Choroid plexus epithelial cell (primary cell): ENCODE results near the gene DOLPP1.
A peak's percentile ranks its signal among the peaks of the same experiment; 100 is the strongest.

Experiments
- DNase-seq: peaks from one replicate; pipeline ENCODE4 v3.0.0-alpha.2; 2010; ENCODE audit warnings: low read depth
- H3K4me3 ChIP-seq: 2 replicates; pipeline ENCODE4 v1.5.1; 2011; ENCODE audit warnings: low read depth, mild to moderate bottlenecking, control low read depth, low read length, moderate library complexity
- CTCF ChIP-seq: conservative IDR thresholded peaks from 2 replicates; pipeline ENCODE4 v1.5.1; 2011; ENCODE audit warnings: low read depth, mild to moderate bottlenecking, control low read depth, inconsistent platforms, low read length, moderate library complexity

The DOLPP1 gene

GRCh38 chr9:129080298-129080600 lies 662 bp upstream of the DOLPP1 start:
- peak overlapping the region; percentile 74 for H3K4me3 ChIP-seq
- DNase-seq = no peak
- no peak for TF ChIP-seq CTCF

- TF ChIP-seq CTCF = no peak
- DNase-seq = no peak
- H3K4me3 ChIP-seq = peak overlapping the region; percentile 73
Observed at GRCh38 chr9:129081388-129081904, 535 bp downstream of the DOLPP1 start.

- no peak for TF ChIP-seq CTCF
- no peak overlapping the region for H3K4me3 ChIP-seq
- DNase-seq = no peak
Observed at GRCh38 chr9:129084087-129084486, 3.2 kb downstream of the DOLPP1 start.

GRCh38 chr9:129089246-129089645 lies 8.3 kb downstream of the DOLPP1 start:
- no peak overlapping the region for H3K4me3 ChIP-seq
- no peak for TF ChIP-seq CTCF
- no peak for DNase-seq

- H3K4me3 ChIP-seq = no peak overlapping the region
- TF ChIP-seq CTCF = no peak
- DNase-seq = no peak
Observed at GRCh38 chr9:129093602-129094386, 12.9 kb downstream of the DOLPP1 start.

- TF ChIP-seq CTCF = no peak
- DNase-seq = no peak
- H3K4me3 ChIP-seq = no peak overlapping the region
Observed at GRCh38 chr9:129094387-129095169, 13.7 kb downstream of the DOLPP1 start.

GRCh38 chr9:129095170-129095667 lies 14.3 kb downstream of the DOLPP1 start:
- no peak for DNase-seq
- no peak for TF ChIP-seq CTCF
- no peak overlapping the region for H3K4me3 ChIP-seq
